ENCODE data around the gene TMX4.
A peak's percentile ranks its signal among the peaks of the same experiment; 100 is the strongest.
"Not testable (repeated sequence)": the region's sequence is repeated elsewhere in the genome, so short reads cannot be mapped to it uniquely, and the experiment has no call there.

The TMX4 gene

DNA sequence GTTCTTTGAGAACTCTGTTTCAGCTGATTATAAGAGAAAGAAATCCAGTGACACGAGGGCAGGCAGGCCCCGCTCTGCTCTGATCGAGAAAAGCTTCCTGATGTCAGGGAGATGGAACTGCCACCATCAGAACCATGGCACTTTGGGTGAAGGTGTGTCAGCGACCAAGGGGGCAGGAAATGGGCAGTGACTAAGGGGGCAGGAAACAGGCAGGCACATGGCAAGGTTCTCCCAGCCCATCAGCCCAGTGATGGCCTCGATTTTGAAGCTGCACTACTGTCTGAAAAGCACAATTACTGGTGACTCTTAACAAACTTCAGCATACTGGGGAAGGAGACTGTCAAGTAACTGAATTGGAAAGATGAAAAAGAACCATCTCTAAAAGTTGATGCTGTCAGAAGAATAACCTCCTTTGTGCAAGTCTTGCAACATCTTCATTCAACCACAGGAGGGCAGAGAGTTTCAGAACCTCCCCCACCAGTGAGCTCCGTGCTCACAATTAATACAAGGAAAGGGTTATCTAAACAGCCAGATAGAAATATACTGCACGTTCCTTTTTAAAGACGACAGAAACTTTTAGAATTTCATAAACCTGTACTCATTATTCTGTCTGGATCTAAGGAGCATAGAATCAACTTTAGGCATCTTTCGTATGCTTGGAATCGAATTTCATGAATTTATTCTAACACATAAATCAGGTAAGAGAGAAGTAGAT, 39.1 kb downstream of the TMX4 start:
- DNase-seq: peak; percentile 22
- in situ Hi-C loops (cut with HindIII; ENCODE audit: low pct_ligation_motif_present, low pct_unique_long_range_greater_than_20kb, low sequenced_read_pairs): no loop called here

DNA sequence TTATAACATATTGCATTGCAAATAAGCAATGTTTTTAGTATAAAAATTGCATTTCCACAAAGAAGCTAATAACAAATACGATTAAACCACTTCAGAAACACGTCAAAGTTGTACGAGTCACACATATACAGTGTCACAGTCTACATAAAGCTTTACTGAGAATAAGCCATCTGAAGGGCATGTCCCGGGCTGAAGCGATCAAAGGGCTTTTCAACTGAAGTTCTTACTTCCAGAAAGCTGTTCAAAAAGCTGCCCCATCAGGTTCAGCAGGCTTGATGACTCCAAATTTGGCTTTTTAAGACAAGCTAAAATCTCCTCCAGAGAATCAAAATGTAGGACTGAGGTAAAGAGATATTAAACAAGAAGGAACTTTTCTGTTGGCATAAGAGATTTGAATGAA, 41.9 kb downstream of the TMX4 start:
- in situ Hi-C loops (cut with HindIII; ENCODE audit: low pct_ligation_motif_present, low pct_unique_long_range_greater_than_20kb, low sequenced_read_pairs): no loop called here
- no peak for DNase-seq

- DNase-seq: no peak
- in situ Hi-C loops (cut with HindIII; ENCODE audit: low pct_ligation_motif_present, low pct_unique_long_range_greater_than_20kb, low sequenced_read_pairs): no loop called here
These were observed 43.6 kb downstream of the TMX4 start for GRCh38 chr20:7975851-7976414.

DNA sequence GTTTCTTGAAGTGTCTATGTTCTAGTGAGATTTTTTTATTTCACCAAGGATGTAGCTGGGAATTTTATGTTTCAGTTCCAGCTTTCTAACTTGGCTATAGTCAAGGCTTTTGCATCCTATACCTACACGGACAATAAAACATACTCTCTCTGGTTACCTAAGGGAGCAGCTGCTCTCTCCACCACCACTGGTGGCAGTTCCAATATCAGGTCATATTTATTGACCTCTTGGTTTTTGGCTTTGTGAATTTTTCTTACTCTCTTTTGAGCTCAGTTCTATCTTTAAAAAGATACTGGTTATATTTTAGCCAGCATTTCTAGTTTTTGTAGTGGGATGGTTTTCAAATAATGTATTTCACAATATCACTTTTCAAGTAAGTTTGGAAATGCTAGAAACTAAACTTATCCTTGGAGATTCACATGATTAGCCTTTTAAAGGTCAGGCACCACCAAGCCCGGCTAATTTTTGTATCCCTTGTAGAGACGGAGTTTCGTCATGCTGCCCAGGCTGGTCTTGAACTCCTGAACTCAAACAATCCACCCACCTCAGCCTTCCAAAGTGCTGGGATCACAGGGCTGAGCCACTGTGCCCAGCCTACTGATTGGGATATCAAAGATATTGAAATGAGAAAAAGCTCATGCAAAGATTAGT, 44.7 kb downstream of the TMX4 start:
- no peak for DNase-seq
- in situ Hi-C loops (cut with HindIII; ENCODE audit: low pct_ligation_motif_present, low pct_unique_long_range_greater_than_20kb, low sequenced_read_pairs): no loop called here

DNA sequence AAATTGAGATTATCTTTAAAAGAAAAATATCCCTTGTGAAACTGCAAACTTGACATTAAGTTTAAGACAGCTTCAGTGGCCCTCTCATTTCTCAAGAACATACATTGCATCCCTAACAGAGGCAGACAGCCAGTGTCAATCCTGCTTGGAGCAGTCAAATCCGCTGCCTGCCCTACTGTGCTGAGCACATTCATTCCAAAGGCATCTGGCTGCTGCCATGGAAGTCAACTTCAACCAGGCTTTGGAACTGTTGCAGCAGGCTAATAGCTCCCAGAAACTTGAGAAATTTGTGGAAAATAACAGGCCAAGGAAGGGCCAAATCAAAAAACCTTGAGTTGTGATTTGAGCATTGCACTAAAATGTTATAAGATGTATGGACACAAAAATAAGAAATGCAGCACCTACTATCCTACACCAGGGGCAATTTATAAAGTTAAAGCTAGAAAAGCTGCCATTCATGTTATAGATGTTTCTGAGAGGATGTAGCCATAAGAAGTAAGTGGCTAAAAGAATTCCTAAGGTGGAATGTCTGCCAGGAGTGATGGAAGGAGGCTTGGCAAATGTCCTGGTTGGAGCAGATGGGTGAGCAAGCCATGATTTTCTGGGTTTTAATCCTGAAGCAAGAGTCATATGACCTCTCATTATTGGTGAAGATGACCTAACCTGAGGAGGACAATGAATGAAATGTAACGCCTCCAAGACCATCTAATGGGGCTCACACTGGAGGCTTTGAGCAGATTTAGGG, 47.9 kb downstream of the TMX4 start:
- in situ Hi-C loops (cut with HindIII; ENCODE audit: low pct_ligation_motif_present, low pct_unique_long_range_greater_than_20kb, low sequenced_read_pairs): no loop called here
- DNase-seq: no peak

DNA sequence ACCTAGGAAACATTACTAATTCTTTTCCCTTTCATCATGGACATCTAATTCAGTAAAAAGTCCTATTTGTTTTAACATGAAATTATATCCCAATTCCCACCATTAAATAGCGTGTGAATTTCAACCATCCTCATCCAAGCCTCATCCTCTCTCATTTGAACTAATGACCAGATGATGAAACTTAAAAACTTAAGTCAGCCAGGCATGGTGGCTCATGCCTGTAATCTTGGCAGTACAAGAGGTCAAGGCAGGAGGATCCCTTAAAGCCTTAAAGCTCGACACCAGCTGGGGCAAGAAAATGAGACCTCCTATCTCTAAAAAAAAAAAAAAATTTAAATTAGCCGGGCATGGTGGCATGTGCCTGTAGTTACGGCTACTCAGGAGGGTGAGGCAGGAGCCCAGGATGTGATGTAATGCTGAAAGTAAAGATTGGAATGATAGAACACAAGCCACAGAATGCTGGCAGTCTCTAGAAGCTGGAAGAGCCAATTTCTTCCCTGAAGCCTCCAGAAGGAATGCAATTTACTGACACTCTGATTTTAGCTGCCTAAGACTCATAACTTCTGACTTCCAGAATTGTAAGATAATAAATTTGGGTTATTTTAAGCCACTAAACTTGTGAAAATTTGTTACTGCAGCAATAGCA, 52.2 kb downstream of the TMX4 start:
- no peak for DNase-seq
- in situ Hi-C loops (cut with HindIII; ENCODE audit: low pct_ligation_motif_present, low pct_unique_long_range_greater_than_20kb, low sequenced_read_pairs): no loop called here

GRCh38 chr20:7966176-7966575, 53.4 kb downstream of the TMX4 start:
- no peak for DNase-seq
- in situ Hi-C loops (cut with HindIII; ENCODE audit: low pct_ligation_motif_present, low pct_unique_long_range_greater_than_20kb, low sequenced_read_pairs): no loop called here

- in situ Hi-C loops (cut with HindIII; ENCODE audit: low pct_ligation_motif_present, low pct_unique_long_range_greater_than_20kb, low sequenced_read_pairs): no loop called here
- DNase-seq: no peak
These were observed 60.1 kb downstream of the TMX4 start for GRCh38 chr20:7959484-7959883.

DNA sequence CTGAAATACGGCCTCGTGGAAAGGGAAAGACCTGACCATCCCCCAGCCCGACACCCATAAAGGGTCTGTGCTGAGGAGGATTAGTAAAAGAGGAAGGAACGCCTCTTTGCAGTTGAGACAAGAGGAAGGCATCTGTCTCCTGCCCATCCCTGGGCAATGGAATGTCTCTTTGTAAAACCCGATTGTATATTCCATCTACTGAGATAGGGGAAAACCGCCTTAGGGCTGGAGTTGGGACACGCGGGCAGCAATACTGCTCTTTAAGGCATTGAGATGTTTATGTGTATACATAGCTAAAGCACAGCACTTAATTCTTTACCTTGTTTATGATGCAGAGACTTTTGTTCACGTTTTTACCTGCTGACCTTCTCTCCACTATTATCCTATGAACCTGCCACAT, 63.0 kb downstream of the TMX4 start:
- in situ Hi-C loops (cut with HindIII; ENCODE audit: low pct_ligation_motif_present, low pct_unique_long_range_greater_than_20kb, low sequenced_read_pairs); DNase-seq: not testable (repeated sequence)

GRCh38 chr20:7950387-7950786, 69.2 kb downstream of the TMX4 start:
- in situ Hi-C loops (cut with HindIII; ENCODE audit: low pct_ligation_motif_present, low pct_unique_long_range_greater_than_20kb, low sequenced_read_pairs): no loop called here

DNA sequence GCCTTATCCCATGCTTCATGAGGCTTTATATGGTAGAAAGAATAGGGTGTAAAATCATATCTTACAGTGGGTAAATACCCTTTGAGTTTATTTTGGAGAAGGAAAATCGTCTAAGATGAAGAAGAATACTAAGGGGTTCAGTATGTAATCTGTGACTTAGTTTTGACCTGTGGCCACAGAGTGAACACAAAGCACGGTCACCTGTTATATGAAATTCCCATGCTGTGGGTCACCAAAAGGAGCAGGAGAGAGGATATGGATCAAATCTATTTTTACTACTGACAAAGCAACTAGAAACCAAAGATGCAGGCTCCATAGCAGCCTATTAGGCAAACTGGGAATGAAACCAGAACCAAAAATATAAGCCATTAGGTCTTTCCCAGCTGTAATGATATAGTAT, 75.7 kb downstream of the TMX4 start:
- in situ Hi-C loops (cut with HindIII; ENCODE audit: low pct_ligation_motif_present, low pct_unique_long_range_greater_than_20kb, low sequenced_read_pairs): no loop called here
- no peak for DNase-seq

More at GRCh38 chr20:7950387-7950786, 69.2 kb downstream of the TMX4 start:
- DNase-seq: no peak

DNA sequence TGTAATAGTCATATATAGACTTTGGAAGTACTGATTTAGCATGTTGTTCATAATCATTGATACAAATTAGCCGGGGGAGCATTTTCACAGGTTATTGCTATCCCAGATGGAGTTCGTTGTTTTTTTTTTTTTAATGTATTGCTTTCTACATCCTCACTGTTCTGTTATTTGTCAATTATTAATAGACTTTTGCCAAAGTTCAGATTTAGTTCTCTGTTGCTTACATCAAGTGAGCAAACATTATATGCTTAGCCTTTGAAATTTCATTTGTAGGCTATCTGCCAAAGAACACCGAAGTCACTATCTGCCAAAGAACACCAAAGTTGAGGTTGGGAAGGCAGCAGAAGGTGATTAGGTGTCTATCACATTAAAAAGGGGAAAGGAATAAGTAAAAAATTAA, 79.2 kb downstream of the TMX4 start, which contains the start of gene HAO1:
HAO1 (minus strand) TSS at position 118 of the 400 bp plus-strand sequence; CDS start at position 82, 36 bp downstream.
- in situ Hi-C loops (cut with HindIII; ENCODE audit: low pct_ligation_motif_present, low pct_unique_long_range_greater_than_20kb, low sequenced_read_pairs): no loop called here
- DNase-seq: no peak

- in situ Hi-C loops (cut with HindIII; ENCODE audit: low pct_ligation_motif_present, low pct_unique_long_range_greater_than_20kb, low sequenced_read_pairs): no loop called here
- DNase-seq: no peak
These were observed 79.9 kb downstream of the TMX4 start for GRCh38 chr20:7939663-7940062.

DNA sequence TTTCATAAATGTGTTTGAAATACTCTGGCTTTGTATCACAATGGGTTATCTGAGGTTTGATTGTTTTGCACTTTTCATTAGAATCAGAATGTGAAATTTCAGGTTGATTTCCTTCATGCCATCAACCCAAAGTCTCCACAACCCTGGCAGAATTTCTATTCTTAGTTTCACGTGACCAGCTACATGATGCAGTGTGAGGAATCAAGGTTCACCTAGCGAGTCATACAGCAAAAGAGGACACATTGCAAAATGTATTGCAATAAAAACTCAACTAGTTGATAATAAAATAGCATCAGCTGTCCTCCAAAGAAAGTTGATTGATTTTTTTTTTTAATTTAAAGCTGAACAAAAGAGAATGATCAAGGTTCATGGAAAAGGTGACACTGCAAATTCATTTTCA, 81.5 kb downstream of the TMX4 start:
- in situ Hi-C loops (cut with HindIII; ENCODE audit: low pct_ligation_motif_present, low pct_unique_long_range_greater_than_20kb, low sequenced_read_pairs): no loop called here

GRCh38 chr20:7937328-7937727, 82.2 kb downstream of the TMX4 start:
- in situ Hi-C loops (cut with HindIII; ENCODE audit: low pct_ligation_motif_present, low pct_unique_long_range_greater_than_20kb, low sequenced_read_pairs): no loop called here
- DNase-seq: no peak

More for the DNA sequence above, 81.5 kb downstream of the TMX4 start:
- no peak for DNase-seq

DNA sequence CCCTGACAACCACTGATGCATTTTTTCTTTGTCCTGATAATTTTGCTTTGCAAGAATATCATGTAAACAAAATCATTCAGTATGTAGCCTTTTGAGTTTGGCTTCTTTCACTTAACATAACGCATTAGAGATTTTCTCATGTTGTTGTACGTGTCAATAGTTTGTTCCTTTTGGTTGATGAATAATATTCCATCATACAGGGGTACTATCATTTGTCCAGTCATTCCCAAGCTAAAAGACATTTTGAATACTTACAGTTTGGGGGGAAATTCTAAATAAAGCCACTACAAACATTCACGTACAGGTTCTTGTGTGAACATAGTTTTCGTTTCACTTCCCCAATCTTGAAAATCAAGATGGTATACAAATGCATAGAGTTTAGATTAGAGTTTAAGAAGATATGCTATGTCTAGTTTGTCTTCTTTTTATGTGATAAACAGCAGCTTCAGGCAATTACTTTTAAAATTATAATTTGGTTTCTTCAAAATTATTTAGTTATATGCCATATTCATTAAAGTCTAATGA, 84.5 kb downstream of the TMX4 start:
- DNase-seq: no peak
- in situ Hi-C loops (cut with HindIII; ENCODE audit: low pct_ligation_motif_present, low pct_unique_long_range_greater_than_20kb, low sequenced_read_pairs): no loop called here

DNA sequence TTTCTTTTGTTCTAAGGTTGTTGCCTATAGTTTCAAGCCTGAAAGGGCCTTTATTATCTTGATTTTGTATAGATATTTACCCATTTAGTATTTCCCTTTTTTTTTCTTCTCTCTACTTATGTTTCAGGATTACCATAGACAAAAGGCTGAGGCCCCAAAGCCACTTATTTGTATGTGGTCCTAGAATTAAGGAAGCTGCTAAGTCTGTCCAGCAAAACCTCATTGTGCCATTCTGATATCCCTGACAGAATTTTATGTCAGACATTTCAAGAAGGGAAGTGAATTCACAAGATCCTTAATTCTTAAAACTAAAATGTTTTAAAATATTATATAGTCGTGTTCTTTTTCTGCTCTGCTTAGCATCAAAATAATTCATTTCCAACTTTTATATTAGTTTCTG, 86.2 kb downstream of the TMX4 start:
- in situ Hi-C loops (cut with HindIII; ENCODE audit: low pct_ligation_motif_present, low pct_unique_long_range_greater_than_20kb, low sequenced_read_pairs): no loop called here
- no peak for DNase-seq

GRCh38 chr20:7930343-7930742, 89.2 kb downstream of the TMX4 start:
- no peak for DNase-seq
- in situ Hi-C loops (cut with HindIII; ENCODE audit: low pct_ligation_motif_present, low pct_unique_long_range_greater_than_20kb, low sequenced_read_pairs): no loop called here
